GM13976 (cell line): ENCODE measurements around the gene CD80.

ENCODE experiments used
- DNase-seq: peaks from one replicate; pipeline ENCODE4 v3.0.0; 2012; ENCODE audit warnings: low spot score
- in situ Hi-C: fragments of 300-500 bp; cut with MboI; formaldehyde crosslinking; loops from one replicate; pipeline ENCODE4 v1.12.0; 2022; ENCODE audit warnings: low sequenced_read_pairs, mixed read lengths, inconsistent platforms; ENCODE audit not compliant: unreplicated experiment
- TF ChIP-seq, protein P1 (sequence below): IDR thresholded peaks from 2 replicates; pipeline ENCODE4 v1.5.1; 2012; ENCODE audit warnings: borderline replicate concordance, mild to moderate bottlenecking; ENCODE audit not compliant: insufficient read depth; ENCODE audit errors: extremely low read depth, missing control alignments, control extremely low read depth

The CD80 gene

DNA sequence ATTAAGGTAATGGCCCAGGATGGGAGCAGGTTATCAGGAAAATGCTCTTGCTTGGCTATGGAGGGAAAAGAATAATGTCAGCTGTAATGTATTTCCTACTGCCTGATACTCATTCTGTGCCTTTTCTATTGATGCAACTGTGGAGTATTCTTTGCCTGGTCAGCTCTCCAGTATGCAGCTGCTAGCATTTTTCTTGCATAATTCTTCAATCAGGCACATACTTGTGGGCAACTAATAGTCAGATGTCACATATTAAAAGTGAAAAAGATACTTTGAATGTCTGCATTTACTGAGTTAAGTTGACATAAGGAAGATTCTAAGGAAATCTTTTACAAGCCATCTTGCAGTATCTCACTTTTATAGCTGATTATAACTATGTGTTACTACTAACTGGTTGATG is 29.5 kb downstream of the CD80 start:
- in situ Hi-C loops, result no loop called here
- no peak for DNase-seq
- TF ChIP-seq, protein P1, sequence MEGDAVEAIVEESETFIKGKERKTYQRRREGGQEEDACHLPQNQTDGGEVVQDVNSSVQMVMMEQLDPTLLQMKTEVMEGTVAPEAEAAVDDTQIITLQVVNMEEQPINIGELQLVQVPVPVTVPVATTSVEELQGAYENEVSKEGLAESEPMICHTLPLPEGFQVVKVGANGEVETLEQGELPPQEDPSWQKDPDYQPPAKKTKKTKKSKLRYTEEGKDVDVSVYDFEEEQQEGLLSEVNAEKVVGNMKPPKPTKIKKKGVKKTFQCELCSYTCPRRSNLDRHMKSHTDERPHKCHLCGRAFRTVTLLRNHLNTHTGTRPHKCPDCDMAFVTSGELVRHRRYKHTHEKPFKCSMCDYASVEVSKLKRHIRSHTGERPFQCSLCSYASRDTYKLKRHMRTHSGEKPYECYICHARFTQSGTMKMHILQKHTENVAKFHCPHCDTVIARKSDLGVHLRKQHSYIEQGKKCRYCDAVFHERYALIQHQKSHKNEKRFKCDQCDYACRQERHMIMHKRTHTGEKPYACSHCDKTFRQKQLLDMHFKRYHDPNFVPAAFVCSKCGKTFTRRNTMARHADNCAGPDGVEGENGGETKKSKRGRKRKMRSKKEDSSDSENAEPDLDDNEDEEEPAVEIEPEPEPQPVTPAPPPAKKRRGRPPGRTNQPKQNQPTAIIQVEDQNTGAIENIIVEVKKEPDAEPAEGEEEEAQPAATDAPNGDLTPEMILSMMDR, result no peak

DNA sequence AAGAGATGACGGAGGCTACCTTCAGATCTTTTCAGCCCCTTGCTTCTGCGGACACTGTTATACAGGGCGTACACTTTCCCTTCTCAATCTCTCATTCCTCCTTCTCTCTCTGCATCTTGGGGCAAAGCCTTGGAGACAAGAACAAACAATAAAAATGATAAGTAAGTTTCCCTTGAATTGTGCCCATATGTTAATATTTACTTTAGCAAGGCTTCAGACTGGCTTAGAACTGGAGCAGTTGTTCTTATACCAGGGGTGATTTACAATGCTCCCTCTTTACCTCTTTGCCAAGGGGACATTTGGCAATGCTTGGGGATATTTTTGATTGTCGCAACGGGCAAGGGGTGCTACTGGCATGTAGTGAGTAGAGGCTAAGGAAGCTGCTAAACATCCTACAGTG is 31.7 kb downstream of the CD80 start:
- in situ Hi-C loops, result no loop called here
- TF ChIP-seq, protein P1, result no peak

DNA sequence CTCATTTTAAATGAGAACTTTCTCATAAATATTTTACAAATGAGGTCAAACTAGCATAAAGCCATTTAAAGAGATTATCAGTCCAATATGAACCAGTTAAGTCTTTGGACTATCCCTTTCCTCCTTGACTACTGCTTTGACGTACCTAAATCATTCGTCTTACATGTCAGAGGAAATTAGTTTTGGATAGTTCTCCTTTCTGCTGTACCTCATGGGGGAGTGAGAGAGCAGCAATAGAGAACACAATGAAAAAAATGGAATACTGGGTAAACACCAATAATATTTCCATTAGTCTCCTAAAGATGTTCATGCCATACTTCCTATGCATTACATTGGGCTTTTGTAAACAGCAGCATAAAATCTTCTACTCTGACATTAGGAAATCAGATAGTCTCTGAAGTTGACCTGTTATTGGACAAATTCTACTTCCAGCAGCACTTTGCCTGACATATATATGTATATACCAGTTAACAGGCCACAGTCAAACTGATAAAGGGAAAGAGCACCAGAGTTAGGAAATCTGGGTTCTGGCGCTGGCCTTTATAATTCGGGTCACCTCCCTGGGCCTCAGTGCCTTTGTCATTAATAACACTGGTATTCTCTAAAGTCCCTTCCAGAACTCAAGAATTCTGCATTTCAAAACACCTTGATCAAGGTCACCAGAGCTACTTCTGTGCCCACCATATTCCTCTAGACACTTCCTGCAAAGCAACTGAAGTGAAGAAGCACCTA is 34.3 kb downstream of the CD80 start:
- TF ChIP-seq, protein P1, result peak; percentile 39
- in situ Hi-C loops, result no loop called here
- no peak for DNase-seq

More for the DNA sequence above, 31.7 kb downstream of the CD80 start:
- DNase-seq, result no peak

DNA sequence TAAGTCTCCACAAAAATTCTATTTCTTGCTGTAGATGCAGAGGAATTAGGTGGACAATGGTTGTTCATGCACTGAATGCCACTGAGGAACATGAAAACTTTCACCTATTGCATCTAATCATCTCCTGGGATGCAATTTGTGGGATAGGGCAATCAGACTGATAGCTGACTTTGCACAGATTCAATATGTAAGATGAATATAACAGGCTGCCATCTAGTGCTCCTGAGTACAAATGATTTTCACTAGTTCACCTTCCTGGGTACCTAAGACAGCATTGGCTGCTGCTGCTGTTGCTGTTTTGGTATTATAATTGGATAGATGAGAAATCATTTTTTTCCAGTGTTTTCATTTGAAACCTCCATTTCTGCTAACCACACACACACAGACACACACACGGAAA is 41.4 kb downstream of the CD80 start:
- TF ChIP-seq, protein P1, result no peak
- no peak for DNase-seq
- in situ Hi-C loops, result no loop called here

DNA sequence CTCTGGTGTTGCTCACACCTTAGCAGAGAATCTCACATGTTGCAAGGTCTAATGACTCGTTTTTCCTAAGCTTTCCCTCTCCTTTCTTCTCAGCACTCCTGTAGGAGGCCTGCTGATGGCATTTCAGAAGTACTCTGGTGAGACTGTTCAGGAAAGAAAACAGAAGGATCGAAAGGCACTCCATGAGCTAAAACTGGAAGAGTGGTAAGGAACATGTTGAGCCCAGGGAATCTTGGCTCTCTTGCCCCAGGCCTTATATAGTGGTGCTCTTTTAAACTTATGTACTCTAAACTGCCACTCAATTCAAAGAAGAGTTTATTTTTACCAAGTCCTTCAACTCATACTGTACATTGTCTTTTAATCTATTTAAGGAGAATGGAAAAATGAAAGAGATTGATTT is 42.3 kb downstream of the CD80 start:
- TF ChIP-seq, protein P1, result no peak
- in situ Hi-C loops, result no loop called here

DNA sequence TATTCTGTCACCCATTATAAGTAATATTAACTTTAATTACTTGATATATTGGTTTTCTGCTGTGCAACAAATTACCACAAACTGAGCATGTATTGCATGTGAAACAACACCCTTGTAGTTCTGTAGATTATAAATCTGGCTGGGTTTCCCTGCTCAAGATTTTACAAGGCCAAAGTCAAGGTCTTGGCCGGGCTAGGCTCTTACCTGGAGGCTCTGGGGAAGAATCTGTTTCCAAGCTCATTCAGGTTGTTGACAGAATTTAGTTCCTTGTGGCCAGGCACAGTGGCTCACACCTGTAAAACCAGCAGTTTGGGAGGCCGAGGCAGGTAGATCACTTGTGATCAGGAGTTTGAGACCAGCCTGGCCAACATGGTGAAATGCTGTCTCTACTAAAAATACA is 44.8 kb downstream of the CD80 start:
- TF ChIP-seq, protein P1, result no peak
- in situ Hi-C loops, result no loop called here
- DNase-seq, result no peak

More for the DNA sequence above, 42.3 kb downstream of the CD80 start:
- no peak for DNase-seq
